OCI-LY7 (cell line): ENCODE data around the gene ATG2A. TPM values are rescaled to one million over a fixed set of nuclear protein-coding genes. Genes with fewer than 3 reads are reported as not detected.

Experiments
- BruUV-seq: library from RNA; stranded (reverse); fragments of 400-500 nt; replicated peaks from 2 replicates; lab custom pipeline; 2021; lab: Mats Ljungman, UMichigan
- CTCF ChIA-PET: fragments of 300-600 bp; sonication (Branson Sonifier 250); formaldehyde crosslinking; loops from one replicate; lab custom pipeline; 2022; ENCODE audit warnings: antibody characterized with exemption; ENCODE audit not compliant: unreplicated experiment; lab: Charles Lee
- POLR2A ChIA-PET: fragments of 300-600 bp; sonication (Branson Sonifier 250); formaldehyde crosslinking; loops from one replicate; lab custom pipeline; 2022; ENCODE audit warnings: antibody characterized with exemption; lab: Charles Lee
- DNase-seq: peaks from one replicate; pipeline ENCODE4 v3.0.0-alpha.2; 2015; ENCODE audit warnings: low spot score
- H2AFZ ChIP-seq: fragments of 200-600 bp; sonication (generic), shearing (Covaris generic); 2 replicates; pipeline ENCODE4 v1.6.1; 2014; ENCODE audit warnings: mild to moderate bottlenecking, antibody characterized with exemption, low read length, moderate library complexity
- H3K27ac ChIP-seq: fragments of 200-600 bp; sonication (generic); 2 replicates; pipeline ENCODE4 v1.5.1; 2014; ENCODE audit warnings: mixed run types, low read depth, mild to moderate bottlenecking, moderate library complexity, low read length, inconsistent platforms; ENCODE audit not compliant: poor library complexity, severe bottlenecking
- H3K36me3 ChIP-seq: fragments of 200-600 bp; sonication (generic); 2 replicates; pipeline ENCODE4 v1.6.1; 2014; ENCODE audit warnings: mild to moderate bottlenecking, antibody characterized with exemption, low read length, moderate library complexity, mixed read lengths; ENCODE audit not compliant: insufficient read depth
- H3K4me1 ChIP-seq: fragments of 200-600 bp; sonication (generic); 2 replicates; pipeline ENCODE4 v1.5.1; 2014; ENCODE audit warnings: mild to moderate bottlenecking, low read length; ENCODE audit not compliant: insufficient read depth, poor library complexity, severe bottlenecking
- H3K4me2 ChIP-seq: fragments of 200-600 bp; sonication (generic); 2 replicates; pipeline ENCODE4 v1.6.1; 2014; ENCODE audit warnings: mild to moderate bottlenecking, low read length
- H3K4me3 ChIP-seq: fragments of 200-600 bp; sonication (generic); 2 replicates; pipeline ENCODE4 v1.5.1; 2014; ENCODE audit warnings: mild to moderate bottlenecking, low read depth, low read length; ENCODE audit not compliant: poor library complexity, severe bottlenecking
- H3K79me2 ChIP-seq: fragments of 200-600 bp; sonication (generic); 2 replicates; pipeline ENCODE4 v1.6.1; 2016; ENCODE audit warnings: low read depth, mild to moderate bottlenecking, low read length, moderate library complexity, mixed read lengths; ENCODE audit not compliant: insufficient read depth
- H3K9me2 ChIP-seq: fragments of 200-600 bp; sonication (generic); 2 replicates; pipeline ENCODE4 v1.6.1; 2016; ENCODE audit warnings: mild to moderate bottlenecking, low read length, mixed read lengths; ENCODE audit not compliant: insufficient read depth
- H3K9me3 ChIP-seq: fragments of 200-600 bp; sonication (generic); 2 replicates; pipeline ENCODE4 v1.6.1; 2014; ENCODE audit warnings: mild to moderate bottlenecking, mixed run types, low read length, mixed read lengths
- H4K20me1 ChIP-seq: fragments of 200-600 bp; sonication (generic); 2 replicates; pipeline ENCODE4 v1.6.1; 2014; ENCODE audit warnings: mild to moderate bottlenecking, antibody characterized with exemption, low read length, moderate library complexity, mixed read lengths; ENCODE audit not compliant: insufficient read depth
- CTCF ChIP-seq: fragments of 200-600 bp; sonication (generic); conservative IDR thresholded peaks from 2 replicates; pipeline ENCODE4 v1.5.1; 2014; ENCODE audit warnings: mild to moderate bottlenecking, antibody characterized with exemption, low read length, moderate library complexity, mixed read lengths
- EZH2phosphoT487 ChIP-seq: fragments of 200-600 bp; sonication (generic); IDR thresholded peaks from 2 replicates; pipeline ENCODE4 v1.6.1; 2018; ENCODE audit warnings: low read depth, borderline replicate concordance, mild to moderate bottlenecking, mixed run types, antibody characterized with exemption, low read length, moderate library complexity, mixed read lengths
- intact Hi-C: fragments of 100-400 bp; cut with micrococcal nuclease; formaldehyde crosslinking; loops from one replicate; pipeline ENCODE4 v1.10.0; 2022; ENCODE audit not compliant: unreplicated experiment
- total RNA-seq, 2 experiments: library from RNA; depleted of rRNA in 1 of 2; stranded (reverse); fragments of >200 nt in 1 of 2; shearing (Covaris generic) in 1 of 2; gene quantifications; 2 replicates each; pipeline ENCODE4 v1.2.3, GENCODE V29; 2014 to 2022

The ATG2A gene
- total RNA-seq, 2 experiments from 2014 or later, result 18.1 to 28.2 TPM

- Histone ChIP-seq H4K20me1 (no peaks in the 10 kb centered on the region), H3K4me2 (peak overlapping the region; percentile 87), H3K79me2 (peaks cover 71% of the 10 kb centered on the region), H2AFZ (no peak overlapping the region), H3K36me3 (peaks cover 39% of the 10 kb centered on the region), H3K4me1 (peaks cover 98% of the 10 kb centered on the region), H3K27ac (peak overlapping the region; percentile 97), H3K4me3 (peak overlapping the region; percentile 59), H3K9me3 (no peaks in the 10 kb centered on the region), H3K9me2 (no peaks in the 10 kb centered on the region)
- POLR2A ChIA-PET, result interaction anchor here (0.6 to 13.0 kb wide), 8 partner anchors 8 to 251 kb away, joined by 3 to 178 read pairs (median 4); partner anchors contain the start of gene EHD1
- DNase-seq, result peak; percentile 75
- TF ChIP-seq CTCF (peak; percentile 59), EZH2phosphoT487 (no peak)
- BruUV-seq, result no TSS peak
- CTCF ChIA-PET, result interaction anchor here (1.1 to 1.3 kb wide), 3 partner anchors 13 to 27 kb away, joined by 3 to 10 read pairs (median 3); no protein-coding TSS in a partner anchor
- intact Hi-C loops, result no loop called here
These were observed 55.6 kb downstream of the ATG2A start for GRCh38 chr11:64861227-64861975.

- peak overlapping the region; percentile 67 for H3K4me2 ChIP-seq
- DNase-seq, result peak; percentile 85
- H2AFZ ChIP-seq, result no peak overlapping the region
- POLR2A ChIA-PET, result interaction anchor here (0.6 to 13.0 kb wide), 7 partner anchors 9 to 620 kb away, joined by 3 to 178 read pairs (median 10); partner anchors contain the start of genes BAD and EHD1
- H3K36me3 ChIP-seq, result peaks cover 50% of the 10 kb centered on the region
- CTCF ChIA-PET, result interaction anchor here (0.6 to 1.9 kb wide), 5 partner anchors 10 to 592 kb away, joined by 3 to 24 read pairs (median 4); no protein-coding TSS in a partner anchor
- H3K9me2 ChIP-seq, result no peaks in the 10 kb centered on the region
- no TSS peak for BruUV-seq
- H3K4me1 ChIP-seq, result peaks cover 90% of the 10 kb centered on the region
- H4K20me1 ChIP-seq, result no peaks in the 10 kb centered on the region
- TF ChIP-seq EZH2phosphoT487 (no peak), CTCF (no peak)
- peak overlapping the region; percentile 47 for H3K4me3 ChIP-seq
- intact Hi-C loops, result loop anchor here (1.0 to 10.0 kb wide), 3 partner anchors 8 to 715 kb away; partner anchors contain the start of genes EHBP1L1, FAM89B and ZNRD2
- peaks cover 60% of the 10 kb centered on the region for H3K79me2 ChIP-seq
- H3K27ac ChIP-seq, result peak overlapping the region; percentile 97
- H3K9me3 ChIP-seq, result no peaks in the 10 kb centered on the region
These were observed 57.2 kb downstream of the ATG2A start for GRCh38 chr11:64859542-64860414.
